B cell (primary cell): ENCODE measurements around the gene PDZRN3. TPM values are rescaled to one million over a fixed set of nuclear protein-coding genes. Genes with fewer than 3 reads are reported as not detected.

ENCODE experiments used
- ATAC-seq: fragments of 200-7000 bp; cut with Tn5 transposase; one replicate; pipeline ENCODE4 v1.10.0; 2021; ENCODE audit warnings: low read depth, mild to moderate bottlenecking, moderate number of reproducible peaks, moderate library complexity
- CTCF ChIA-PET: fragments of 350-600 bp; sonication (Branson Sonifier 250); formaldehyde crosslinking; loops from one replicate; lab custom pipeline; 2021; ENCODE audit warnings: antibody characterized with exemption, inconsistent platforms; lab: Charles Lee
- POLR2A ChIA-PET: fragments of 350-600 bp; sonication (Branson Sonifier 250); formaldehyde crosslinking; loops from one replicate; lab custom pipeline; 2021; ENCODE audit warnings: antibody characterized with exemption; lab: Charles Lee
- DNase-seq: peaks from one replicate; pipeline ENCODE4 v3.0.0; 2013
- H2AFZ ChIP-seq: 2 replicates; pipeline ENCODE4 v1.6.1; 2012; ENCODE audit warnings: mild to moderate bottlenecking, low read depth, low read length; ENCODE audit not compliant: insufficient read depth, poor library complexity, severe bottlenecking
- H3K27ac ChIP-seq, 2 donors: 1 replicate in 1 of 2; 2 replicates in 1 of 2; pipeline ENCODE4 v1.5.1; 2012 to 2013; ENCODE audit warnings: low read length in 2 of 2, mild to moderate bottlenecking in 2 of 2, moderate library complexity in 1 of 2
- H3K27me3 ChIP-seq, 4 experiments: fragments of 200-600 bp in 1 of 4; sonication (generic) in 1 of 4; replicated peaks in 1 of 4; 1 replicate in 2 of 4; 2 replicates in 2 of 4; pipeline versions ENCODE4 v1.6.1 to v1.7.0; 2013 to 2016; ENCODE audit warnings: low read length in 3 of 4, mild to moderate bottlenecking in 2 of 4, mixed read lengths in 1 of 4, moderate library complexity in 1 of 4; ENCODE audit not compliant: insufficient read depth in 4 of 4, control insufficient read depth in 3 of 4; ENCODE audit errors: control extremely low read depth in 1 of 4
- H3K36me3 ChIP-seq, 2 experiments: replicated peaks in 1 of 2; 1 replicate in 1 of 2; 2 replicates in 1 of 2; pipeline versions ENCODE4 v1.6.1 to v1.7.1; 2013; ENCODE audit warnings: low read length in 1 of 2; ENCODE audit not compliant: insufficient read depth in 2 of 2, control insufficient read depth in 1 of 2; ENCODE audit errors: control extremely low read depth in 1 of 2, extremely low read depth in 1 of 2
- H3K4me1 ChIP-seq, 2 donors: fragments of 200-600 bp in 1 of 2; sonication (generic) in 1 of 2; 1 replicate in 1 of 2; 2 replicates in 1 of 2; pipeline versions ENCODE4 v1.5.1 to v1.6.1; 2013 to 2017; ENCODE audit warnings: low read length in 2 of 2; ENCODE audit not compliant: control insufficient read depth in 2 of 2, insufficient read depth in 2 of 2
- H3K4me2 ChIP-seq: replicated peaks from 2 replicates; pipeline ENCODE3; 2012; ENCODE audit warnings: mild to moderate bottlenecking, low read depth, low read length; ENCODE audit not compliant: poor library complexity, severe bottlenecking
- H3K4me3 ChIP-seq, 5 experiments: fragments of 200-600 bp in 1 of 5; sonication (generic) in 1 of 5; 1 replicate in 3 of 5; 2 replicates in 2 of 5; pipeline versions ENCODE4 v1.5.1 to v1.7.0; 2011 to 2016; ENCODE audit warnings: low read length in 4 of 5, mild to moderate bottlenecking in 4 of 5, low read depth in 2 of 5, control low read depth in 1 of 5, moderate library complexity in 1 of 5; ENCODE audit not compliant: insufficient read depth in 1 of 5; ENCODE audit errors: control extremely low read depth in 1 of 5, extremely low read depth in 1 of 5
- H3K79me2 ChIP-seq: fragments of 200-600 bp; sonication (generic); one replicate; pipeline ENCODE4 v1.6.0; 2016; ENCODE audit warnings: low read length; ENCODE audit not compliant: control insufficient read depth, insufficient read depth
- H3K9ac ChIP-seq: fragments of 200-600 bp; sonication (generic); 2 replicates; pipeline ENCODE4 v1.6.1; 2017; ENCODE audit warnings: mild to moderate bottlenecking, low read length, moderate library complexity
- H3K9me3 ChIP-seq, 3 donors: one replicate each; pipeline versions ENCODE4 v1.6.1 to v1.7.1; 2013; ENCODE audit warnings: low read length in 2 of 3; ENCODE audit not compliant: control insufficient read depth in 2 of 3, insufficient read depth in 1 of 3; ENCODE audit errors: control extremely low read depth in 1 of 3
- H4K20me1 ChIP-seq: 2 replicates; pipeline ENCODE4 v1.6.0; 2012; ENCODE audit warnings: mild to moderate bottlenecking, low read length; ENCODE audit not compliant: insufficient read depth, control insufficient read depth, poor library complexity, severe bottlenecking
- H3K27ac Mint-ChIP-seq: one replicate; pipeline ENCODE4 v1.8.0; 2021; ENCODE audit warnings: mixed read lengths
- H3K27me3 Mint-ChIP-seq: one replicate; pipeline ENCODE4 v1.8.0; 2021; ENCODE audit warnings: mixed read lengths
- H3K4me1 Mint-ChIP-seq: one replicate; pipeline ENCODE4 v1.8.0; 2021; ENCODE audit warnings: mixed read lengths
- H3K4me3 Mint-ChIP-seq: one replicate; pipeline ENCODE4 v1.8.0; 2021; ENCODE audit warnings: mixed read lengths
- H3K9me3 Mint-ChIP-seq: one replicate; pipeline ENCODE4 v1.8.0; 2022; ENCODE audit warnings: mixed read lengths; ENCODE audit not compliant: insufficient read depth
- CTCF ChIP-seq: fragments of 200-600 bp; IDR thresholded peaks from one replicate; pipeline ENCODE4 v1.8.0; 2022; ENCODE audit warnings: antibody characterized with exemption, mild to moderate bottlenecking
- EZH2 ChIP-seq: IDR thresholded peaks from 2 replicates; pipeline ENCODE4 v1.6.1; 2012; ENCODE audit warnings: borderline replicate concordance, low read depth, mild to moderate bottlenecking, moderate library complexity, low read length; ENCODE audit not compliant: insufficient read depth, poor library complexity, severe bottlenecking
- WGBS: methylation state at CpG from one replicate; pipeline ENCODE4 v1.1.5; 2013; ENCODE audit warnings: missing lambda C conversion rate; ENCODE audit not compliant: insufficient coverage; 5-methylcytosine and 5-hydroxymethylcytosine counted together
- intact Hi-C: fragments of 100-400 bp; cut with micrococcal nuclease; formaldehyde crosslinking; loops from one replicate; pipeline ENCODE4 v1.10.0; 2022
- polyA plus RNA-seq: library from polyadenylated mRNA; depleted of rRNA; stranded (reverse); fragments of >200 nt; gene quantifications from 2 replicates; pipeline ENCODE4 v1.2.3, GENCODE V29; 2012
- total RNA-seq, 2 donors: library from RNA; stranded (reverse); fragments of 120-200 nt in 1 of 2; gene quantifications; 1 replicate in 1 of 2; 2 replicates in 1 of 2; pipeline versions ENCODE4 v1.2.3 to v1.2.4, GENCODE V29; 2013 to 2022

PDZRN3 gene
- total and polyA plus RNA-seq, 2 donors (not counting 1 experiment from before 2014, with no cell fraction given), result not detected

GRCh38 chr3:73603762-73604171, 21.0 kb downstream of the PDZRN3 start:
- WGBS, result no CpG with 5 or more reads among the region's 1 CpG
- no peak overlapping the region for H3K4me3 ChIP-seq
- CTCF ChIA-PET, result no interaction called here
- no peak for ATAC-seq
- H3K79me2 ChIP-seq, result no peaks in the 10 kb centered on the region
- TF ChIP-seq CTCF, result no peak
- TF ChIP-seq EZH2, result no peak
- no peaks in the 10 kb centered on the region for H4K20me1 ChIP-seq
- H2AFZ ChIP-seq, result no peak overlapping the region
- no peak overlapping the region for H3K4me2 ChIP-seq
- Mint-ChIP-seq H3K27me3 (no peaks in the 10 kb centered on the region), H3K27ac (no peak overlapping the region), H3K4me3 (no peak overlapping the region), H3K4me1 (no peaks in the 10 kb centered on the region), H3K9me3 (no peaks in the 10 kb centered on the region)
- intact Hi-C loops, result no loop called here
- no peaks in the 10 kb centered on the region for H3K27me3 ChIP-seq
- POLR2A ChIA-PET, result no interaction called here
- no peaks in the 10 kb centered on the region for H3K4me1 ChIP-seq
- H3K36me3 ChIP-seq, result no peaks in the 10 kb centered on the region
- H3K9ac ChIP-seq, result no peak overlapping the region
- DNase-seq, result no peak
- H3K9me3 ChIP-seq, result no peaks in the 10 kb centered on the region
- no peak overlapping the region for H3K27ac ChIP-seq

- Histone ChIP-seq H3K27ac (no peak overlapping the region), H3K9me3 (no peaks in the 10 kb centered on the region), H3K36me3 (no peaks in the 10 kb centered on the region), H2AFZ (no peak overlapping the region), H3K79me2 (no peaks in the 10 kb centered on the region), H3K27me3 (no peaks in the 10 kb centered on the region), H3K9ac (no peak overlapping the region), H3K4me2 (no peak overlapping the region), H3K4me1 (no peaks in the 10 kb centered on the region), H3K4me3 (no peak overlapping the region), H4K20me1 (no peaks in the 10 kb centered on the region)
- Mint-ChIP-seq H3K27ac (no peak overlapping the region), H3K27me3 (no peaks in the 10 kb centered on the region), H3K9me3 (no peaks in the 10 kb centered on the region), H3K4me1 (no peaks in the 10 kb centered on the region), H3K4me3 (no peak overlapping the region)
- ATAC-seq (no peak), DNase-seq (no peak)
- WGBS, result 85% methylated on average over 3 of the region's 3 CpGs
- TF ChIP-seq CTCF, result no peak
- TF ChIP-seq EZH2, result no peak
- POLR2A ChIA-PET, result no interaction called here
- CTCF ChIA-PET, result no interaction called here
- intact Hi-C loops, result no loop called here
Measured at GRCh38 chr3:73602170-73602569, 22.6 kb downstream of the PDZRN3 start.
